Measurements from ENCODE around the gene SLC16A1. TPM values are rescaled to one million over a fixed set of nuclear protein-coding genes. Genes with fewer than 3 reads are reported as not detected.

Gene SLC16A1
- total and polyA plus RNA-seq, 9 donors = 10.3 to 38.8 (median 23.3) TPM

GRCh38 chr1:112991402-112992120, 35.6 kb upstream of the SLC16A1 start:
- intact Hi-C loops (cut with DNase I) = no loop called here
- no peak for DNase-seq
- 90 to 92% (median 91%) methylated on average over 4 of the region's 4 CpGs for WGBS, 3 donors
- no peak overlapping the region for H3K4me3 ChIP-seq
- no peaks in the 10 kb centered on the region for H3K36me3 ChIP-seq
- no peak for TF ChIP-seq EP300 (IDR thresholded peaks at IDR 0.05)
- no peak for TF ChIP-seq POLR2A (IDR thresholded peaks at IDR 0.05)
- TF ChIP-seq CTCF (IDR thresholded peaks at IDR 0.05) = no peak
- H3K9me3 ChIP-seq = no peaks in the 10 kb centered on the region
- no peak overlapping the region for H3K27ac ChIP-seq
- H3K27me3 ChIP-seq = no peaks in the 10 kb centered on the region
- no peaks in the 10 kb centered on the region for H3K4me1 ChIP-seq (ENCODE audit: insufficient read depth)

- H3K4me1 ChIP-seq (ENCODE audit: insufficient read depth) = no peaks in the 10 kb centered on the region
- DNase-seq = no peak
- intact Hi-C loops (cut with DNase I) = no loop called here
- no peaks in the 10 kb centered on the region for H3K9me3 ChIP-seq
- H3K4me3 ChIP-seq = no peak overlapping the region
- H3K27me3 ChIP-seq = no peaks in the 10 kb centered on the region
- H3K36me3 ChIP-seq = no peaks in the 10 kb centered on the region
- no peak overlapping the region for H3K27ac ChIP-seq
- no peak for TF ChIP-seq CTCF (IDR thresholded peaks at IDR 0.05)
- no peak for TF ChIP-seq EP300 (IDR thresholded peaks at IDR 0.05)
- no peak for TF ChIP-seq POLR2A (IDR thresholded peaks at IDR 0.05)
- 93 to 96% (median 96%) methylated on average over 7 of the region's 7 CpGs for WGBS, 3 donors
These were observed 34.3 kb upstream of the SLC16A1 start for GRCh38 chr1:112990271-112990670.

- Histone ChIP-seq H3K9me3 (no peaks in the 10 kb centered on the region), H3K27ac (no peak overlapping the region), H3K4me1 (ENCODE audit: insufficient read depth) (no peaks in the 10 kb centered on the region), H3K27me3 (no peaks in the 10 kb centered on the region), H3K36me3 (no peaks in the 10 kb centered on the region), H3K4me3 (no peak overlapping the region)
- intact Hi-C loops (cut with DNase I) = no loop called here
- TF ChIP-seq CTCF (IDR thresholded peaks at IDR 0.05) = no peak
- no peak for TF ChIP-seq POLR2A (IDR thresholded peaks at IDR 0.05)
- TF ChIP-seq EP300 (IDR thresholded peaks at IDR 0.05) = no peak
- 52 to 67% (median 65%) methylated on average over 1 of the region's 1 CpG for WGBS, 3 donors
- no peak for DNase-seq
These were observed 32.4 kb upstream of the SLC16A1 start for GRCh38 chr1:112988367-112988766.

- 64 to 72% (median 69%) methylated on average over 2 of the region's 2 CpGs for WGBS, 3 donors
These were observed 29.1 kb upstream of the SLC16A1 start for GRCh38 chr1:112985123-112985522.

More at GRCh38 chr1:112985123-112985522, 29.1 kb upstream of the SLC16A1 start:
- TF ChIP-seq POLR2A (IDR thresholded peaks at IDR 0.05) = no peak
- TF ChIP-seq EP300 (IDR thresholded peaks at IDR 0.05) = no peak
- TF ChIP-seq CTCF (IDR thresholded peaks at IDR 0.05) = no peak
- H3K27me3 ChIP-seq = no peaks in the 10 kb centered on the region
- DNase-seq = no peak
- H3K27ac ChIP-seq = no peak overlapping the region
- H3K9me3 ChIP-seq = no peaks in the 10 kb centered on the region
- H3K36me3 ChIP-seq = no peaks in the 10 kb centered on the region
- no peaks in the 10 kb centered on the region for H3K4me1 ChIP-seq (ENCODE audit: insufficient read depth)
- intact Hi-C loops (cut with DNase I) = no loop called here
- no peak overlapping the region for H3K4me3 ChIP-seq

Data from ovary (tissue), 9 donors.